A549 (cell line): ENCODE results near the gene SNF8.

Experiments used
- BCL3 ChIP-seq: fragments of >200 bp; sonication (Bioruptor Twin); formaldehyde crosslinking; IDR thresholded peaks from 3 replicates; pipeline ENCODE4 v1.6.1; 2016
- BHLHE40 ChIP-seq: IDR thresholded peaks from 2 replicates; pipeline ENCODE4 v1.6.1; 2012; ENCODE audit warnings: low read depth, low read length, inconsistent platforms
- CHD2 ChIP-seq: fragments of 150-350 bp; IDR thresholded peaks from 2 replicates; pipeline ENCODE4 v1.6.1; 2014; ENCODE audit warnings: low read length; ENCODE audit not compliant: partially characterized antibody
- EP300 ChIP-seq, 2 experiments: fragments of >200 bp; sonication (Bioruptor Twin); formaldehyde crosslinking; IDR thresholded peaks; 2 replicates in 1 of 2; 3 replicates in 1 of 2; pipeline ENCODE4 v1.6.1; 2016 to 2017
- KDM1A ChIP-seq: fragments of 200-600 bp; sonication (generic); IDR thresholded peaks from 2 replicates; pipeline ENCODE4 v1.6.1; 2016; ENCODE audit warnings: low read depth, mild to moderate bottlenecking
- POLR2A ChIP-seq: IDR thresholded peaks from 2 replicates; pipeline ENCODE4 v1.6.1; 2012; ENCODE audit warnings: mild to moderate bottlenecking, low read length
- RCOR1 ChIP-seq: fragments of 150-350 bp; IDR thresholded peaks from 2 replicates; pipeline ENCODE4 v1.6.1; 2014; ENCODE audit warnings: antibody characterized with exemption, low read length, low read depth
- SMC3 ChIP-seq: fragments of >200 bp; sonication (Bioruptor Twin); formaldehyde crosslinking; IDR thresholded peaks from 3 replicates; pipeline ENCODE4 v1.6.1; 2018; ENCODE audit warnings: inconsistent platforms
- SREBF2 ChIP-seq: fragments of 450-650 bp; IDR thresholded peaks from 2 replicates; pipeline ENCODE4 v1.6.1; 2014; ENCODE audit warnings: mild to moderate bottlenecking, moderate library complexity
- ZSCAN20 ChIP-seq: fragments of 250-450 bp; sonication (Bioruptor Pico); IDR thresholded peaks from 2 replicates; pipeline ENCODE4 v1.8.0; 2022; ENCODE audit warnings: mild to moderate bottlenecking, moderate library complexity
- TF ChIP-seq, protein P1 (sequence below): fragments of >200 bp; sonication (Bioruptor Twin); formaldehyde crosslinking; IDR thresholded peaks from 3 replicates; pipeline ENCODE4 v1.5.1; 2016
- TF ChIP-seq, protein P2 (sequence below): fragments of 200-600 bp; sonication (generic); IDR thresholded peaks from 2 replicates; pipeline ENCODE4 v1.6.1; 2016; ENCODE audit warnings: antibody characterized with exemption, mild to moderate bottlenecking, moderate library complexity

GRCh38 chr17:48970224-48970623 lies 25.6 kb upstream of the SNF8 start:
- TF ChIP-seq POLR2A (no peak), SMC3 (no peak), SREBF2 (no peak), ZSCAN20 (no peak), BHLHE40 (no peak), KDM1A (no peak), RCOR1 (no peak), EP300 (IDR thresholded peaks at IDR 0.05) (no peak), BCL3 (no peak), CHD2 (no peak)
- TF ChIP-seq, protein P1, sequence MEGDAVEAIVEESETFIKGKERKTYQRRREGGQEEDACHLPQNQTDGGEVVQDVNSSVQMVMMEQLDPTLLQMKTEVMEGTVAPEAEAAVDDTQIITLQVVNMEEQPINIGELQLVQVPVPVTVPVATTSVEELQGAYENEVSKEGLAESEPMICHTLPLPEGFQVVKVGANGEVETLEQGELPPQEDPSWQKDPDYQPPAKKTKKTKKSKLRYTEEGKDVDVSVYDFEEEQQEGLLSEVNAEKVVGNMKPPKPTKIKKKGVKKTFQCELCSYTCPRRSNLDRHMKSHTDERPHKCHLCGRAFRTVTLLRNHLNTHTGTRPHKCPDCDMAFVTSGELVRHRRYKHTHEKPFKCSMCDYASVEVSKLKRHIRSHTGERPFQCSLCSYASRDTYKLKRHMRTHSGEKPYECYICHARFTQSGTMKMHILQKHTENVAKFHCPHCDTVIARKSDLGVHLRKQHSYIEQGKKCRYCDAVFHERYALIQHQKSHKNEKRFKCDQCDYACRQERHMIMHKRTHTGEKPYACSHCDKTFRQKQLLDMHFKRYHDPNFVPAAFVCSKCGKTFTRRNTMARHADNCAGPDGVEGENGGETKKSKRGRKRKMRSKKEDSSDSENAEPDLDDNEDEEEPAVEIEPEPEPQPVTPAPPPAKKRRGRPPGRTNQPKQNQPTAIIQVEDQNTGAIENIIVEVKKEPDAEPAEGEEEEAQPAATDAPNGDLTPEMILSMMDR = no peak
- TF ChIP-seq, protein P2, sequence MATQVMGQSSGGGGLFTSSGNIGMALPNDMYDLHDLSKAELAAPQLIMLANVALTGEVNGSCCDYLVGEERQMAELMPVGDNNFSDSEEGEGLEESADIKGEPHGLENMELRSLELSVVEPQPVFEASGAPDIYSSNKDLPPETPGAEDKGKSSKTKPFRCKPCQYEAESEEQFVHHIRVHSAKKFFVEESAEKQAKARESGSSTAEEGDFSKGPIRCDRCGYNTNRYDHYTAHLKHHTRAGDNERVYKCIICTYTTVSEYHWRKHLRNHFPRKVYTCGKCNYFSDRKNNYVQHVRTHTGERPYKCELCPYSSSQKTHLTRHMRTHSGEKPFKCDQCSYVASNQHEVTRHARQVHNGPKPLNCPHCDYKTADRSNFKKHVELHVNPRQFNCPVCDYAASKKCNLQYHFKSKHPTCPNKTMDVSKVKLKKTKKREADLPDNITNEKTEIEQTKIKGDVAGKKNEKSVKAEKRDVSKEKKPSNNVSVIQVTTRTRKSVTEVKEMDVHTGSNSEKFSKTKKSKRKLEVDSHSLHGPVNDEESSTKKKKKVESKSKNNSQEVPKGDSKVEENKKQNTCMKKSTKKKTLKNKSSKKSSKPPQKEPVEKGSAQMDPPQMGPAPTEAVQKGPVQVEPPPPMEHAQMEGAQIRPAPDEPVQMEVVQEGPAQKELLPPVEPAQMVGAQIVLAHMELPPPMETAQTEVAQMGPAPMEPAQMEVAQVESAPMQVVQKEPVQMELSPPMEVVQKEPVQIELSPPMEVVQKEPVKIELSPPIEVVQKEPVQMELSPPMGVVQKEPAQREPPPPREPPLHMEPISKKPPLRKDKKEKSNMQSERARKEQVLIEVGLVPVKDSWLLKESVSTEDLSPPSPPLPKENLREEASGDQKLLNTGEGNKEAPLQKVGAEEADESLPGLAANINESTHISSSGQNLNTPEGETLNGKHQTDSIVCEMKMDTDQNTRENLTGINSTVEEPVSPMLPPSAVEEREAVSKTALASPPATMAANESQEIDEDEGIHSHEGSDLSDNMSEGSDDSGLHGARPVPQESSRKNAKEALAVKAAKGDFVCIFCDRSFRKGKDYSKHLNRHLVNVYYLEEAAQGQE = no peak
